Vagina (tissue), 2 donors: ENCODE data around the gene SREBF2. TPM values are rescaled to one million over a fixed set of nuclear protein-coding genes. Genes with fewer than 3 reads are reported as not detected.

Source experiments
- DNase-seq, 2 donors: peaks; one replicate each; pipeline ENCODE4 v3.0.0-alpha.2; 2017; ENCODE audit errors: extremely low spot score in 2 of 2
- H3K27ac ChIP-seq: fragments of 200-600 bp; sonication (generic); one replicate; pipeline ENCODE4 v1.5.1; 2019
- H3K27me3 ChIP-seq: fragments of 200-600 bp; sonication (generic); one replicate; pipeline ENCODE4 v1.5.1; 2019
- H3K36me3 ChIP-seq, 2 donors: fragments of 200-600 bp; sonication (generic); one replicate each; pipeline ENCODE4 v1.5.1; 2017 to 2019
- H3K4me1 ChIP-seq: fragments of 200-600 bp; sonication (generic); one replicate; pipeline ENCODE4 v1.5.1; 2019
- H3K4me3 ChIP-seq, 2 donors: fragments of 200-600 bp; sonication (generic); 1 replicate in 1 of 2; 2 replicates in 1 of 2; pipeline ENCODE4 v1.5.1; 2016 to 2019
- H3K9me3 ChIP-seq: fragments of 200-600 bp; sonication (generic); one replicate; pipeline ENCODE4 v1.5.1; 2019
- CTCF ChIP-seq, 3 experiments: fragments of 450-650 bp in 2 of 3; fragments of 200-600 bp in 1 of 3; sonication (generic) in 1 of 3; IDR thresholded peaks; one replicate each; pipeline ENCODE4 v1.5.1; 2017 to 2019; ENCODE audit warnings: antibody characterized with exemption in 3 of 3, mild to moderate bottlenecking in 2 of 3, moderate library complexity in 2 of 3
- POLR2A ChIP-seq, 2 donors: fragments of 450-650 bp; IDR thresholded peaks; one replicate each; pipeline ENCODE4 v1.6.1; 2017; ENCODE audit warnings: antibody characterized with exemption in 2 of 2, mild to moderate bottlenecking in 2 of 2, moderate library complexity in 2 of 2
- POLR2AphosphoS5 ChIP-seq, 2 donors: sonication (generic); formaldehyde crosslinking; IDR thresholded peaks; one replicate each; pipeline ENCODE4 v1.9.0; 2017; ENCODE audit warnings: antibody characterized with exemption in 2 of 2, mild to moderate bottlenecking in 2 of 2, low read depth in 1 of 2; ENCODE audit not compliant: insufficient read depth in 1 of 2
- intact Hi-C: fragments of 100-400 bp; cut with DNase I; formaldehyde crosslinking; loops from one replicate; pipeline ENCODE4 v1.15.1; 2023
- total RNA-seq: library from RNA; depleted of rRNA; stranded (reverse); fragments of >200 nt; gene quantifications from one replicate; pipeline ENCODE4 v1.2.3, GENCODE V29; 2016

SREBF2 gene
- total RNA-seq, 1 donor from 2014 or later = 98.0 TPM

- peaks cover 0 to 3% of the 10 kb centered on the region in 2 donors for H3K36me3 ChIP-seq
- no peak overlapping the region for H3K4me3 ChIP-seq
- TF ChIP-seq POLR2A (IDR thresholded peaks at IDR 0.05) (no peak), POLR2AphosphoS5 (IDR thresholded peaks at IDR 0.05; ENCODE audit: insufficient read depth in 1 of 2, low read depth in 1 of 2) (no peak), CTCF (IDR thresholded peaks at IDR 0.05) (no peak)
- no peak overlapping the region for H3K27ac ChIP-seq
- intact Hi-C loops = no loop called here
- no peaks in the 10 kb centered on the region for H3K27me3 ChIP-seq
- no peak for DNase-seq
- no peaks in the 10 kb centered on the region for H3K9me3 ChIP-seq
- H3K4me1 ChIP-seq = no peaks in the 10 kb centered on the region
These were observed 16.7 kb upstream of the SREBF2 start for GRCh38 chr22:41816241-41816640.

GRCh38 chr22:41816871-41817270 lies 16.0 kb upstream of the SREBF2 start:
- H3K4me3 ChIP-seq = no peak overlapping the region
- TF ChIP-seq CTCF (IDR thresholded peaks at IDR 0.05) (no peak), POLR2AphosphoS5 (IDR thresholded peaks at IDR 0.05; ENCODE audit: insufficient read depth in 1 of 2, low read depth in 1 of 2) (no peak), POLR2A (IDR thresholded peaks at IDR 0.05) (no peak)
- no peak for DNase-seq
- no peaks in the 10 kb centered on the region for H3K27me3 ChIP-seq
- peaks cover 0 to 3% of the 10 kb centered on the region in 2 donors for H3K36me3 ChIP-seq
- no peaks in the 10 kb centered on the region for H3K4me1 ChIP-seq
- no peak overlapping the region for H3K27ac ChIP-seq
- H3K9me3 ChIP-seq = no peaks in the 10 kb centered on the region
- intact Hi-C loops = no loop called here

DNA sequence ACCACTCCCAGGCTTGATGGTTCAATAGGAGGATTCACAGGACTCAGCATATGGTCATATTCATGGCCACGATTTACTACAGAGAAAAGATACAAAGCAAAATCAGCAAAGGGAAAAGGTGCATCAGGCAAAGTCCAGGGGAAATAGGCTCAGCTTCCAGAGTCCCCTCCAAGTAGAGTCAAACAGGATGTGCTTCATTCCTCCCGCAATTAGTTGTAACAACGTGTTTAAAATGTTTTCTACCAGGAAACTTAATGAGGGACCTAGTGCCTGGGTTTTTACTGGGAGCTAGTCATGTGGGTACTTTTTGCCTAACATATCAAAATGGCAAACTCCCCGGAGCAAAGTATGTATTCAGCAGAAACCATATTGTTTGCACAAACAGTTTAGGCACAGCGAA lies 14.9 kb upstream of the SREBF2 start:
- no peak overlapping the region for H3K27ac ChIP-seq
- no peaks in the 10 kb centered on the region for H3K4me1 ChIP-seq
- H3K9me3 ChIP-seq = no peaks in the 10 kb centered on the region
- DNase-seq = no peak
- no peak for TF ChIP-seq CTCF (IDR thresholded peaks at IDR 0.05)
- no peak for TF ChIP-seq POLR2A (IDR thresholded peaks at IDR 0.05)
- TF ChIP-seq POLR2AphosphoS5 (IDR thresholded peaks at IDR 0.05; ENCODE audit: insufficient read depth in 1 of 2, low read depth in 1 of 2) = no peak
- peaks cover 0 to 3% of the 10 kb centered on the region in 2 donors for H3K36me3 ChIP-seq
- intact Hi-C loops = no loop called here
- no peaks in the 10 kb centered on the region for H3K27me3 ChIP-seq
- H3K4me3 ChIP-seq = no peak overlapping the region

DNA sequence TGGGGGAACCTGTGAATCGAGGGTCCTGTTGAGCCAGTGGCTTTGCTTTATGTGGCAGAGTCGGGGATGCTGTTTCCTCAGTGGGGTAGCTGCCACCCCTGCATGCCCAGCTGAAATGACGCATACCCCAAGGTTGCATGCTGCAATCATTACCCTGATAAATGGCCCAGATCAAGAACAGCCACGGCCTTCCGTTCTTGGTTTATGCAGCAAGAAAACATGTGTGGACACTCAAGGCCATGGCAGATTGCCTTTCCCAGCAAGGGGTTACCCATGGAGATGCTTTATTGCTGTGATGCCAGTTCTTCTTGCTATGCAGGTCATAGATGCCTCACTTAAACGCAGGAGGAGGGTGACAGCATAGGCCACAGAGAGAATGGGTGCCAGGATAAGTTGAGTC lies 14.3 kb upstream of the SREBF2 start:
- Histone ChIP-seq H3K9me3 (no peaks in the 10 kb centered on the region), H3K4me1 (no peaks in the 10 kb centered on the region), H3K27ac (no peak overlapping the region), H3K4me3 (no peak overlapping the region), H3K27me3 (no peaks in the 10 kb centered on the region), H3K36me3 (peaks cover 0 to 3% of the 10 kb centered on the region in 2 donors)
- DNase-seq = no peak
- intact Hi-C loops = no loop called here
- TF ChIP-seq POLR2AphosphoS5 (IDR thresholded peaks at IDR 0.05; ENCODE audit: insufficient read depth in 1 of 2, low read depth in 1 of 2) = no peak
- TF ChIP-seq CTCF (IDR thresholded peaks at IDR 0.05) = no peak
- no peak for TF ChIP-seq POLR2A (IDR thresholded peaks at IDR 0.05)

- Histone ChIP-seq H3K27ac (no peak overlapping the region), H3K27me3 (no peaks in the 10 kb centered on the region), H3K36me3 (peaks cover 0 to 3% of the 10 kb centered on the region in 2 donors), H3K9me3 (no peaks in the 10 kb centered on the region), H3K4me1 (no peaks in the 10 kb centered on the region), H3K4me3 (no peak overlapping the region)
- intact Hi-C loops = no loop called here
- no peak for DNase-seq
- TF ChIP-seq CTCF (IDR thresholded peaks at IDR 0.05) (no peak), POLR2AphosphoS5 (IDR thresholded peaks at IDR 0.05; ENCODE audit: insufficient read depth in 1 of 2, low read depth in 1 of 2) (no peak), POLR2A (IDR thresholded peaks at IDR 0.05) (no peak)
These were observed 13.6 kb upstream of the SREBF2 start for GRCh38 chr22:41819257-41819656.
